Panc1 (cell line): ENCODE measurements around the gene AFF3.

Source experiments
- CTCF ChIP-seq: fragments of 450-650 bp; IDR thresholded peaks from 2 replicates; pipeline ENCODE4 v1.5.1; 2017; ENCODE audit warnings: mild to moderate bottlenecking
- SIN3A ChIP-seq: IDR thresholded peaks from 2 replicates; pipeline ENCODE4 v1.6.1; 2012; ENCODE audit warnings: low read depth, mild to moderate bottlenecking, low read length, moderate library complexity, borderline replicate concordance; ENCODE audit not compliant: insufficient read depth

- TF ChIP-seq CTCF (no peak; the same call in 1 of the 2 replicates), SIN3A (no peak)
These were observed 416.6 kb downstream of the AFF3 start for GRCh38 chr2:99725820-99726219.
